Tibial nerve (tissue), 3 donors: Measurements from ENCODE around the gene TOR1A.

Experiments
- POLR2A ChIP-seq, 2 donors: fragments of 450-650 bp; IDR thresholded peaks; one replicate each; pipeline ENCODE4 v1.6.1; 2017; ENCODE audit warnings: antibody characterized with exemption in 2 of 2, mild to moderate bottlenecking in 2 of 2, moderate library complexity in 2 of 2
- TF ChIP-seq, protein P1 (sequence below), 5 experiments: fragments of 200-600 bp in 3 of 5; fragments of 450-650 bp in 2 of 5; sonication (generic) in 3 of 5; IDR thresholded peaks; one replicate each; pipeline ENCODE4 v1.5.1; 2016 to 2019; ENCODE audit warnings: antibody characterized with exemption in 5 of 5, mild to moderate bottlenecking in 3 of 5, moderate library complexity in 2 of 5

DNA sequence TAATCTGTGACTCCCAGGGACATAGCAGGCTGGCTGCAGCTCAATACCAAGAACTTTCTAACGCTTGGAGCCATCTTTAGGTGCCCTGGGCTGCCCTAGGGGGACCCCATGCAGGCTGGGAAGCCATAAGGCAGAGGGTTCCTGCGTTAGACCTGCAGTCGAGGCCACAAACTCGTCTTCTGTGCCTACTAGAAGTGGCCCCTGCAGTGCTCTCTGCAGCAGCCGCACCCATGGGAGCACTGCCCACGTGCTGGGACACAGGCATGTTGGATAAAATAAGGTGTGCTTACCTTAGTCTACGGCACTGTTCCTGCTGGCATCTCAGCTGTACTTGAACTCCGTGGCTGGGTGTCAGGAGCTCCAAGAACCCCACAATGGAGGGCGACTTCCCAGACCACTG, 11.6 kb downstream of the TOR1A start:
- TF ChIP-seq, protein P1, sequence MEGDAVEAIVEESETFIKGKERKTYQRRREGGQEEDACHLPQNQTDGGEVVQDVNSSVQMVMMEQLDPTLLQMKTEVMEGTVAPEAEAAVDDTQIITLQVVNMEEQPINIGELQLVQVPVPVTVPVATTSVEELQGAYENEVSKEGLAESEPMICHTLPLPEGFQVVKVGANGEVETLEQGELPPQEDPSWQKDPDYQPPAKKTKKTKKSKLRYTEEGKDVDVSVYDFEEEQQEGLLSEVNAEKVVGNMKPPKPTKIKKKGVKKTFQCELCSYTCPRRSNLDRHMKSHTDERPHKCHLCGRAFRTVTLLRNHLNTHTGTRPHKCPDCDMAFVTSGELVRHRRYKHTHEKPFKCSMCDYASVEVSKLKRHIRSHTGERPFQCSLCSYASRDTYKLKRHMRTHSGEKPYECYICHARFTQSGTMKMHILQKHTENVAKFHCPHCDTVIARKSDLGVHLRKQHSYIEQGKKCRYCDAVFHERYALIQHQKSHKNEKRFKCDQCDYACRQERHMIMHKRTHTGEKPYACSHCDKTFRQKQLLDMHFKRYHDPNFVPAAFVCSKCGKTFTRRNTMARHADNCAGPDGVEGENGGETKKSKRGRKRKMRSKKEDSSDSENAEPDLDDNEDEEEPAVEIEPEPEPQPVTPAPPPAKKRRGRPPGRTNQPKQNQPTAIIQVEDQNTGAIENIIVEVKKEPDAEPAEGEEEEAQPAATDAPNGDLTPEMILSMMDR (IDR thresholded peaks at IDR 0.05) = no peak
- TF ChIP-seq POLR2A (IDR thresholded peaks at IDR 0.05) = no peak
